HFF-Myc (cell line): ENCODE data around the gene APOBEC3B.
"Not testable (repeated sequence)": the region's sequence is repeated elsewhere in the genome, so short reads cannot be mapped to it uniquely, and the experiment has no call there.

Source experiments
- DNase-seq: peaks from one replicate; pipeline ENCODE4 v3.0.0-alpha.2; 2011; ENCODE audit warnings: low read depth; ENCODE audit errors: extremely low read depth
- H3K4me3 ChIP-seq: replicated peaks from 2 replicates; pipeline ENCODE4 v1.5.1; 2011; ENCODE audit warnings: low read depth, mild to moderate bottlenecking, control low read depth, low read length
- TF ChIP-seq, protein P1 (sequence below): IDR thresholded peaks from 2 replicates; pipeline ENCODE4 v1.5.1; 2012; ENCODE audit warnings: mild to moderate bottlenecking, low read depth, low read length, control low read depth; ENCODE audit errors: missing control alignments

The APOBEC3B gene

DNA sequence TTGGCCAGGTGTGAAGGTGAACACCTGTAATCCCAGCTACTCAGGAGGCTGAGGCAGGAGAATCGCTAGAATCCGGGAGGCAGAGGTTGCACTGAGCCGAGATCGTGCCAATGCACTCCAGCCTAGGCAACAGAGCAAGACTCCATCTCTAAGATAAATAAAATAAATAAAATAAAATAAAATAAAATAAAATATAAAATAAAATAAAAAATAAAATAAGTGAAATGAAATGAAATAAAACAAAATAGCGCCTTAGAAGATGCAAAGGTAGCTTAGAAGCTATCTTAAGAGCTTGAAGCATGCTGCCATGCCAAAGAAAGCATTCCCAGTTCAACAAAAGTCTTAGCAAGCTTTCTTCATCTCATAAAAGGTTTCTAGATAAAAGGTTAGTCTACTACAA, 25.0 kb downstream of the APOBEC3B start:
- TF ChIP-seq, protein P1, sequence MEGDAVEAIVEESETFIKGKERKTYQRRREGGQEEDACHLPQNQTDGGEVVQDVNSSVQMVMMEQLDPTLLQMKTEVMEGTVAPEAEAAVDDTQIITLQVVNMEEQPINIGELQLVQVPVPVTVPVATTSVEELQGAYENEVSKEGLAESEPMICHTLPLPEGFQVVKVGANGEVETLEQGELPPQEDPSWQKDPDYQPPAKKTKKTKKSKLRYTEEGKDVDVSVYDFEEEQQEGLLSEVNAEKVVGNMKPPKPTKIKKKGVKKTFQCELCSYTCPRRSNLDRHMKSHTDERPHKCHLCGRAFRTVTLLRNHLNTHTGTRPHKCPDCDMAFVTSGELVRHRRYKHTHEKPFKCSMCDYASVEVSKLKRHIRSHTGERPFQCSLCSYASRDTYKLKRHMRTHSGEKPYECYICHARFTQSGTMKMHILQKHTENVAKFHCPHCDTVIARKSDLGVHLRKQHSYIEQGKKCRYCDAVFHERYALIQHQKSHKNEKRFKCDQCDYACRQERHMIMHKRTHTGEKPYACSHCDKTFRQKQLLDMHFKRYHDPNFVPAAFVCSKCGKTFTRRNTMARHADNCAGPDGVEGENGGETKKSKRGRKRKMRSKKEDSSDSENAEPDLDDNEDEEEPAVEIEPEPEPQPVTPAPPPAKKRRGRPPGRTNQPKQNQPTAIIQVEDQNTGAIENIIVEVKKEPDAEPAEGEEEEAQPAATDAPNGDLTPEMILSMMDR: no peak

DNA sequence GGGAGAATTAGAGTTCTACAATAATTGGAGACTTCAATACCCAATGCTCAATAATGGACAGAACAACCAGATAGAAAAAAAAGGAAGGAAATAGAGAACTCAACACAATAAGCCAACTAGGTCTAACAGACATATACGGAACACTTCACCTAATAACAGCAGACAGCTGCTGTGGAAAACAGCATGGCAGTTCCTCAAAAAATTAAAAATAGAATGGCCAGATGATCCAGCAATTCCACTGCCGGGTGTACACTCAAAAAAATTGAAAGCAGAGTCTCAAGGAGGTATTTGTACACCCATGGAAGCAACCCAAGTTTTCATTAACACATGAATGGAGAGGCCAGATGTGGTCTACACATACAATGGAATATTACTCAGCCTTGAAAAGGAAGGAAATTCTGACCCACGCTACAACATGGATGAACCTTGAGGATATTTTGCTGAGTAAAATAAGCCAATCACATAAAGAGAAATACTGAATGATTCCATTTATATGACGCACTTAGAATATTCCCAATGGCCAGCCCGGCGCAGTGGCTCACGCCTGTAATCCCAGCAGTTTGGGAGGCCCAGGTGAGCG, 26.2 kb downstream of the APOBEC3B start:
- not testable (repeated sequence) for DNase-seq, H3K4me3 ChIP-seq

More for the DNA sequence above, 25.0 kb downstream of the APOBEC3B start:
- H3K4me3 ChIP-seq: no peak overlapping the region
- no peak for DNase-seq

- TF ChIP-seq, protein P1: no peak
- no peak for DNase-seq
Measured at GRCh38 chr22:39010946-39011345, 28.8 kb downstream of the APOBEC3B start.

DNA sequence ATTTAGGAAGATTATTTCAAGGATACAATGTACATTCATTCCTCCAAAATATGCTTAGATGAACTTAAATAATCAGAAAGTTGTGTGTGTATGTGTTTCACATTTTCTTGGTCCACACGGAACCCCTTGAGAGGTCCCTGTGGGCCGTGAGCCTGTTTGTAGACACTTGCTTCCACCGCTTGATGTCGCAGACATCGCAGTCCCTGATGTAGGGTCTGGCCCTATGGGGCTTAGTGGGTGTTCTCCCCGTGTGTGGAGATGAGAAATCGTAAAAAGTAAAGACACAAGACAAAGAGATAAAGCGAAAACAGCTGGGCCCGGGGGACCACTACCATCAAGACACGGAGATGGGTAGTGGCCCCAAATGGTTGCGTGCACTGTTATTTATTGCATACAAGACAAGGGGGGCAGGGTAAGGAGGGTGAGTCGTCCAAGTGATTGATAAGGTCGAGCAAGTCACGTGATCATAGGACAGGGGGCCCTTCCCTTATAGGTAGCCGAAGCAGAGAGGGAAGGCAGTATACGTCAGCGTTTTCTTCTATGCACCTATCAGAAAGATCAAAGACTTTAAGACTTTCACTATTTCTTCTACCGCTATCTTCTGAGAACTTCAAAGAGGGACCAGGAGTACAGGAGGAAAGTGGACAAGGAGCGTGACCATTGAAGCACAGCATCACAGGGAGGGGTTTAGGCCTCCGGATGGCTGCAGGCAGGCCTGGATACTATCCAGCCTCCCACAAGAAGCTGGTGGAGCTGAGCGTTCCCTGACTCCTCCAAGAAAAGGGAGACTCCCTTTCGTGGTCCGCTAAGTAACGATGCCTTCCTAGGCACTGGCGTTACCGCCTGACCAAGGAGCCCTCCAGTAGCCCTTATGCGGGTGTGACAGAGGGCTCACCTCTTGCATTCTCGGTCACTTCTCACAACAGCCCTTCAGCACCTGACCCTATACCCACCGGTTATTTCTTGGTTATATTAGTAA, 30.7 kb downstream of the APOBEC3B start:
- no peak for DNase-seq
- TF ChIP-seq, protein P1: no peak
- no peak overlapping the region for H3K4me3 ChIP-seq

More at GRCh38 chr22:39010946-39011345, 28.8 kb downstream of the APOBEC3B start:
- H3K4me3 ChIP-seq: no peak overlapping the region

DNA sequence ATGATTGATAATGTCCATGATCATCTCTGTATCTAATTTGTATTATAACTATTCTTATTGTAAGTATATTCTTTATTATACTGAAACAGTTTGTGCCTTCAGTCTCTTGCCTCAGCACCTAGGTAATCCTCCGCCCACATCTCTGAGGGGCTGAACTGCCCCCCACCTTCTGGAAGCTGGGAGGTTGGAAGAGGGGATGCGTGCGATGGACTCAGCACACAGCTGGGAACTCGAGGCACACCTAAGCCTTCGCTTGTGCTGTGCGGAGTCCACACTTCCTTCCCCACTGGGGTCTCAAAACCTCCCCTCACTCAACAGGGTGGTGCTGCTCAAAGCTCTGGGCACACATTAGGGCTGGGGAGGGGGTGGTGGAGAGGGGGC, 31.4 kb downstream of the APOBEC3B start:
- not testable (repeated sequence) for DNase-seq
- peak overlapping the region; percentile 64 for H3K4me3 ChIP-seq

- peak within 1 kb of the TSS; percentile 64 for H3K4me3 ChIP-seq
- TF ChIP-seq, protein P1: no peak
- DNase-seq: peak; percentile 70
Measured at GRCh38 chr22:39013942-39014722, 32.0 kb downstream of the APOBEC3B start, which contains the start of gene APOBEC3C. Gene APOBEC3C, plus strand, starts transcription at chr22:39014257. Its CDS starts 106 bp downstream, at chr22:39014363.

- not testable (repeated sequence) for DNase-seq
- H3K4me3 ChIP-seq: peak overlapping the region; percentile 64
Measured at GRCh38 chr22:39014723-39015121, 32.6 kb downstream of the APOBEC3B start.

DNA sequence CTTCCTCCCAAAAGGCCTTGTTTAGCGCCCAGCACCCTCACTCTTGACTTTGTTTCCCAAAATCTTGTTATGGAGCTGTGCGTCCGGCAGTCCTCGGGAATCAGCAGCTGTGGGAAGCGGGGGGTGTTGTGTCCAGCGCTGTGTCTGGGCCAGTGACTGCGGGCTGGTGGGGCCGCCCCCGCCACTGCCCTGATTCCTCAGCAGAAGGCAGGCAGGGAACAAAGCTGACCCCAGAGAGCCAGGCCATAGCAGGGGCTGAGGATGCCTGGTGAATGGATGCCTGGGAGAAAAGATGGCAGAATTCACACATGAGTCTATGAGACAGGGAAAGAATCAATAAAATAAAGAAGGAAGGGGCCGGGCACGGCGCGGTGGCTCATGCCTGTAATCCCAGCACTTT, 34.4 kb downstream of the APOBEC3B start:
- TF ChIP-seq, protein P1: no peak
- no peak for DNase-seq
- no peak overlapping the region for H3K4me3 ChIP-seq
